WERI-Rb-1 (cell line): ENCODE results near the gene GPX3.

ENCODE experiments used
- DNase-seq: peaks from one replicate; pipeline ENCODE4 v3.0.0-alpha.2; 2020
- H3K27ac ChIP-seq: fragments of 250-450 bp; sonication (Bioruptor Pico); 2 replicates; pipeline ENCODE4 v1.5.1; 2020; ENCODE audit warnings: mild to moderate bottlenecking, moderate library complexity
- H3K27me3 ChIP-seq: fragments of 250-450 bp; sonication (Bioruptor Pico); 2 replicates; pipeline ENCODE4 v1.5.1; 2021; ENCODE audit warnings: mild to moderate bottlenecking, low read depth, moderate library complexity; ENCODE audit not compliant: insufficient read depth, severe bottlenecking
- H3K36me3 ChIP-seq: fragments of 250-450 bp; sonication (Bioruptor Pico); 2 replicates; pipeline ENCODE4 v1.5.1; 2020; ENCODE audit warnings: mild to moderate bottlenecking, moderate library complexity
- H3K4me3 ChIP-seq: 2 replicates; pipeline ENCODE4 v1.5.1; 2011; ENCODE audit warnings: low read depth, mild to moderate bottlenecking, control low read depth, low read length
- H3K9me3 ChIP-seq: fragments of 250-450 bp; sonication (Bioruptor Pico); 2 replicates; pipeline ENCODE4 v1.5.1; 2021; ENCODE audit warnings: mild to moderate bottlenecking, moderate library complexity; ENCODE audit not compliant: severe bottlenecking
- TF ChIP-seq, protein P1 (sequence below): IDR thresholded peaks from 2 replicates; pipeline ENCODE4 v1.5.1; 2011; ENCODE audit warnings: low read depth, mild to moderate bottlenecking, control low read depth, inconsistent platforms, low read length

GPX3 gene

DNA sequence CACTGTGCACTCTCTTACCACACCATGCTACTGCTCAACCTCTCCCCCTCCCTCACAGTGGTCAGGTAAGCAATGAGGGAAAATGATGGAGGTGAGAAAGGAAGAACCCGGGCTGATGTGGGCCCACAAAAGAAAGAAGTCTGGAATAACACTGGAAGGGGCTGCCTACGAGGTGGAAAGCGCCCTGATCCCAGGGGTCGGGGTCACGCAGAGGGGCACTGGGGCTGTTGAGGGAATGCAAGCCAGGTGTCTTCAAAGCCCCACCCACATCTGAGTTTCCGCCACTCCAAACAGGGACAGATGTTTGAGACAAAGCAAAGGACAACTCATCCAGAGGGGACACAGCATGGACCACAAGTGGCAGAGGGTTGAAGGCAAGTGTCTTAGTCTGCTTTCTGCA, 56.2 kb downstream of the GPX3 start:
- H3K27me3 ChIP-seq = no peaks in the 10 kb centered on the region
- no peak overlapping the region for H3K4me3 ChIP-seq
- DNase-seq = no peak
- H3K9me3 ChIP-seq = no peaks in the 10 kb centered on the region
- H3K27ac ChIP-seq = no peak overlapping the region
- H3K36me3 ChIP-seq = 0 out of 2 replicates have a peak, but pooled peaks cover 2% of the 10 kb centered on the region
- TF ChIP-seq, protein P1, sequence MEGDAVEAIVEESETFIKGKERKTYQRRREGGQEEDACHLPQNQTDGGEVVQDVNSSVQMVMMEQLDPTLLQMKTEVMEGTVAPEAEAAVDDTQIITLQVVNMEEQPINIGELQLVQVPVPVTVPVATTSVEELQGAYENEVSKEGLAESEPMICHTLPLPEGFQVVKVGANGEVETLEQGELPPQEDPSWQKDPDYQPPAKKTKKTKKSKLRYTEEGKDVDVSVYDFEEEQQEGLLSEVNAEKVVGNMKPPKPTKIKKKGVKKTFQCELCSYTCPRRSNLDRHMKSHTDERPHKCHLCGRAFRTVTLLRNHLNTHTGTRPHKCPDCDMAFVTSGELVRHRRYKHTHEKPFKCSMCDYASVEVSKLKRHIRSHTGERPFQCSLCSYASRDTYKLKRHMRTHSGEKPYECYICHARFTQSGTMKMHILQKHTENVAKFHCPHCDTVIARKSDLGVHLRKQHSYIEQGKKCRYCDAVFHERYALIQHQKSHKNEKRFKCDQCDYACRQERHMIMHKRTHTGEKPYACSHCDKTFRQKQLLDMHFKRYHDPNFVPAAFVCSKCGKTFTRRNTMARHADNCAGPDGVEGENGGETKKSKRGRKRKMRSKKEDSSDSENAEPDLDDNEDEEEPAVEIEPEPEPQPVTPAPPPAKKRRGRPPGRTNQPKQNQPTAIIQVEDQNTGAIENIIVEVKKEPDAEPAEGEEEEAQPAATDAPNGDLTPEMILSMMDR = no peak

DNA sequence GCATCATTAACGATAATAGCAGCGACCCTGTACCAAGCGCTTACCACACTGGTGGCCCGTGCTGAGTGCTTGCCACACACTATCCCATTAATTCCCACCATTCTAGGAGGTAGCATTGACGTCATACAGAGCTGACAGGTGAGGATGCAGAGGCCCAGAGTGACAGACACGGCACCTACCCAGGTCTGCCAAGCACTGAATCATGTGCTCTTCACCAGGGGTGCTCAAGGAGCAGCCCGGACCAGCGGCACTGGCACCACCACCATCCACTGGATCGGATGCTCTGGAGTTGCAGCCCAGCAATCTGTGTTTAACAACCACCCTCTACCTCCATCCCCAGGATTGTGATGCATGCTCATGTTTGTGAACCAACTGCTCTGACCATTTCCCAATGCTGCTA, 57.0 kb downstream of the GPX3 start:
- Histone ChIP-seq H3K4me3 (no peak overlapping the region), H3K27me3 (no peaks in the 10 kb centered on the region), H3K36me3 (0 out of 2 replicates have a peak, but pooled peaks cover 2% of the 10 kb centered on the region), H3K27ac (no peak overlapping the region), H3K9me3 (no peaks in the 10 kb centered on the region)
- DNase-seq = no peak
- TF ChIP-seq, protein P1 = no peak

DNA sequence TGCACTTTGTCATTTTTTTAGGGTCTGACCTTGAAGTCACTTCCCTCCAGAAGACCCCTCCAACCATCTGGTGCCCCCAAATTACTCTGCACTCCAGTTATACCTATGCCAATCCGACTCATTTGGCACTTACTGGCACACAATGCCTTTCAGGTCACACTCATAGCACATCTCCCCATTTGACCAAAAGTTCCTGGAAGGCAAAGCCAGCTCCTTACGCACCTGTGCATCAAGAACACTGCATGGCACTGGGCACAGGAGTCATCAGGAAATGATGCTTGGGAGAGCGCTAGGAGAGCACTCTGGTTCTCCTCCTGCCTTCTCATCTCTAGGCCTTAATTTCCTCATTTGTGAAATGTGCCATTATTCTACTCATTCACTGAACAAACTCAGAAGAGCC, 57.6 kb downstream of the GPX3 start:
- Histone ChIP-seq H3K36me3 (0 out of 2 replicates have a peak, but pooled peaks cover 2% of the 10 kb centered on the region), H3K27me3 (no peaks in the 10 kb centered on the region), H3K9me3 (no peaks in the 10 kb centered on the region), H3K4me3 (no peak overlapping the region), H3K27ac (no peak overlapping the region)
- TF ChIP-seq, protein P1 = no peak
- no peak for DNase-seq
